Measurements from ENCODE around the gene PEPD. TPM values are rescaled to one million over a fixed set of nuclear protein-coding genes. Genes with fewer than 3 reads are reported as not detected.

PEPD gene
- total and polyA plus RNA-seq, 2 experiments from 2014 or later = 141 to 175 TPM

GRCh38 chr19:33376423-33376822 lies 145.2 kb downstream of the PEPD start:
- Histone ChIP-seq H3K9me2 (replicated peaks; ENCODE audit: insufficient read depth) (no peaks in the 10 kb centered on the region), H3K36me3 (replicated peaks; ENCODE audit: insufficient read depth, low read depth) (no peaks in the 10 kb centered on the region), H2AFZ (no peak overlapping the region), H3K27ac (peak overlapping the region; percentile 99), H3K27me3 (no peaks in the 10 kb centered on the region), H4K20me1 (ENCODE audit: insufficient read depth, poor library complexity, severe bottlenecking) (peaks cover 70% of the 10 kb centered on the region), H3K9me3 (ENCODE audit: low read depth) (no peaks in the 10 kb centered on the region), H3K4me1 (ENCODE audit: insufficient read depth) (peaks cover 42% of the 10 kb centered on the region), H3K79me2 (peaks cover 74% of the 10 kb centered on the region), H3K4me2 (peak overlapping the region; percentile 86), H3K4me3 (no peak overlapping the region)
- WGBS (ENCODE audit: low lambda C conversion rate, missing lambda C conversion rate) = 78% methylated on average over 2 of the region's 2 CpGs
- peak; percentile 70 for DNase-seq (ENCODE audit: low spot score)
- no peak for TF ChIP-seq CTCF (IDR thresholded peaks at IDR 0.05; ENCODE audit: poor library complexity)
- TF ChIP-seq EZH2phosphoT487 (IDR thresholded peaks at IDR 0.05; ENCODE audit: low read depth, severe bottlenecking, unreplicated experiment) = no peak
- TF ChIP-seq EZH2 (IDR thresholded peaks at IDR 0.05; ENCODE audit: borderline replicate concordance) = no peak

GRCh38 chr19:33375837-33376159 lies 145.8 kb downstream of the PEPD start:
- 95% methylated on average over 1 of the region's 1 CpG for WGBS (ENCODE audit: low lambda C conversion rate, missing lambda C conversion rate)
- no peaks in the 10 kb centered on the region for H3K9me2 ChIP-seq (replicated peaks; ENCODE audit: insufficient read depth)
- peak overlapping the region; percentile 99 for H3K27ac ChIP-seq
- peaks cover 67% of the 10 kb centered on the region for H3K79me2 ChIP-seq
- peaks cover 64% of the 10 kb centered on the region for H4K20me1 ChIP-seq (ENCODE audit: insufficient read depth, poor library complexity, severe bottlenecking)
- no peak for DNase-seq (ENCODE audit: low spot score)
- no peak overlapping the region for H2AFZ ChIP-seq
- TF ChIP-seq EZH2 (IDR thresholded peaks at IDR 0.05; ENCODE audit: borderline replicate concordance) = no peak
- TF ChIP-seq CTCF (IDR thresholded peaks at IDR 0.05; ENCODE audit: poor library complexity) = no peak
- TF ChIP-seq EZH2phosphoT487 (IDR thresholded peaks at IDR 0.05; ENCODE audit: low read depth, severe bottlenecking, unreplicated experiment) = no peak
- peak overlapping the region; percentile 86 for H3K4me2 ChIP-seq
- no peak overlapping the region for H3K4me3 ChIP-seq
- no peaks in the 10 kb centered on the region for H3K36me3 ChIP-seq (replicated peaks; ENCODE audit: insufficient read depth, low read depth)
- no peaks in the 10 kb centered on the region for H3K27me3 ChIP-seq
- H3K4me1 ChIP-seq (ENCODE audit: insufficient read depth) = peaks cover 42% of the 10 kb centered on the region
- H3K9me3 ChIP-seq (ENCODE audit: low read depth) = no peaks in the 10 kb centered on the region

GRCh38 chr19:33375156-33375836 lies 146.3 kb downstream of the PEPD start:
- Histone ChIP-seq H3K36me3 (replicated peaks; ENCODE audit: insufficient read depth, low read depth) (no peaks in the 10 kb centered on the region), H3K27ac (peak overlapping the region; percentile 99), H3K4me2 (peak overlapping the region; percentile 86), H3K4me3 (peak overlapping the region; percentile 90), H3K79me2 (peaks cover 62% of the 10 kb centered on the region), H3K27me3 (no peaks in the 10 kb centered on the region), H3K9me2 (replicated peaks; ENCODE audit: insufficient read depth) (no peaks in the 10 kb centered on the region), H3K4me1 (ENCODE audit: insufficient read depth) (peaks cover 42% of the 10 kb centered on the region), H3K9me3 (ENCODE audit: low read depth) (no peaks in the 10 kb centered on the region), H2AFZ (no peak overlapping the region), H4K20me1 (ENCODE audit: insufficient read depth, poor library complexity, severe bottlenecking) (peaks cover 59% of the 10 kb centered on the region)
- no peak for DNase-seq (ENCODE audit: low spot score)
- 66% methylated on average over 9 of the region's 9 CpGs for WGBS (ENCODE audit: low lambda C conversion rate, missing lambda C conversion rate)
- no peak for TF ChIP-seq EZH2 (IDR thresholded peaks at IDR 0.05; ENCODE audit: borderline replicate concordance)
- TF ChIP-seq CTCF (IDR thresholded peaks at IDR 0.05; ENCODE audit: poor library complexity) = no peak
- no peak for TF ChIP-seq EZH2phosphoT487 (IDR thresholded peaks at IDR 0.05; ENCODE audit: low read depth, severe bottlenecking, unreplicated experiment)

All from hepatocyte (in vitro differentiated cells).